Stimulated activated naive B cell treated with anti-CD40 and anti-IgM and Interleukin-4, amounts not matched to agents 10 μg/mL and 1 μg/mL and 100 μg/mL, for 72 hours (primary cell): ENCODE measurements around the gene ASCL2.

Experiments used
- ATAC-seq, 2 donors: fragments of 150-1000 bp; cut with Tn5 transposase; replicated peaks; 2 replicates each; pipeline ENCODE4 v1.10.0; 2021; ENCODE audit warnings: moderate library complexity in 1 of 2
- DNase-seq: peaks from one replicate; pipeline ENCODE4 v3.0.0; 2021
- H3K27ac Mint-ChIP-seq: one replicate; pipeline ENCODE4 v1.8.0; 2022; ENCODE audit warnings: mild to moderate bottlenecking, mixed read lengths
- H3K27me3 Mint-ChIP-seq, 2 donors: one replicate each; pipeline ENCODE4 v1.8.0; 2022; ENCODE audit warnings: mixed read lengths in 2 of 2
- H3K36me3 Mint-ChIP-seq, 2 donors: one replicate each; pipeline ENCODE4 v1.8.0; 2022; ENCODE audit warnings: mixed read lengths in 2 of 2, mild to moderate bottlenecking in 1 of 2
- H3K4me1 Mint-ChIP-seq, 2 donors: one replicate each; pipeline ENCODE4 v1.8.0; 2022; ENCODE audit warnings: mixed read lengths in 2 of 2, mild to moderate bottlenecking in 1 of 2
- H3K4me3 Mint-ChIP-seq, 2 donors: one replicate each; pipeline ENCODE4 v1.8.0; 2022; ENCODE audit warnings: mild to moderate bottlenecking in 2 of 2, mixed read lengths in 2 of 2, moderate library complexity in 1 of 2
- H3K9me3 Mint-ChIP-seq, 2 donors: one replicate each; pipeline ENCODE4 v1.8.0; 2022; ENCODE audit warnings: mixed read lengths in 2 of 2, mild to moderate bottlenecking in 1 of 2

The ASCL2 gene

DNA sequence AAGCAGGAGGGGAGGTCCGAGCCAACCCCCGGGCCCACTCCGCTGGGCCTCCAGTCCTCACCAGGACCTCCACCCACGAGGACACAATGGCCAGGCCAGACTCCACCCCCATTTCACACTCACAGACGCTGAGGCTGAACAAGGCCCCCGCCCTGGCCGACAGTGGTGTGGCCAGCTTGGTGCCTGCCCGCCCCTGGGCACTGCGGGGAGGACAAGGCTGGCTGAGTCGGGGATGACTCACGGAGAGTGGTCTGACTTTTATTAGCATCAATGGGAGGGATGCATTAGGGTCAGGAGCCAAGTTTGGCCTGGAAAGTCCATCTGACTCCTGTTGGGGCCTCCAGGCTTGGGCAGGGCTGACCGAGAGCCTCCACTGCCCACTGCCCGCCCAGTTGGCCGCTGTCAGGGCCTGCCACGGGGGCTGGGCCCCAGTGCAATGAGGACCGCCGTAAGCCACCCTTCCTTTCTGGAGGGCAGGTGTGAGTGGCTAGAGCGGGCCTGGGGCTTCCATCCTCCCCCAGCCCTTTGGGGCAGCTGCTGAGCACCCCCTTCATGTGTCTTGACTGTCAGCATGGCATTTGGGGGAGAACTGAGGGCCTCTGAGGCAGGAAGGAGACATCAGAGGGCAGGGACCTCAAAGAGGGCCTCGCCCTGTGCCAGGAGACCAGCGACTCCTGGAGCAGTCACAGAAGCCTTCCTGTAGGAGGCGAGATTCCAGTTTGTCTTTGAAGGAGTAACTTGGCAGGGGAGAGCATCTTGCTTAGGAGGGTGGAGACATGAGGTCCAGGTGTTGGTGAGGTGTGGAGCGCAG lies 42.0 kb upstream of the ASCL2 start:
- Mint-ChIP-seq H3K27ac (no peak overlapping the region), H3K4me1 (peaks cover 0 to 4% of the 10 kb centered on the region in 2 donors), H3K36me3 (no peaks in the 10 kb centered on the region)

DNA sequence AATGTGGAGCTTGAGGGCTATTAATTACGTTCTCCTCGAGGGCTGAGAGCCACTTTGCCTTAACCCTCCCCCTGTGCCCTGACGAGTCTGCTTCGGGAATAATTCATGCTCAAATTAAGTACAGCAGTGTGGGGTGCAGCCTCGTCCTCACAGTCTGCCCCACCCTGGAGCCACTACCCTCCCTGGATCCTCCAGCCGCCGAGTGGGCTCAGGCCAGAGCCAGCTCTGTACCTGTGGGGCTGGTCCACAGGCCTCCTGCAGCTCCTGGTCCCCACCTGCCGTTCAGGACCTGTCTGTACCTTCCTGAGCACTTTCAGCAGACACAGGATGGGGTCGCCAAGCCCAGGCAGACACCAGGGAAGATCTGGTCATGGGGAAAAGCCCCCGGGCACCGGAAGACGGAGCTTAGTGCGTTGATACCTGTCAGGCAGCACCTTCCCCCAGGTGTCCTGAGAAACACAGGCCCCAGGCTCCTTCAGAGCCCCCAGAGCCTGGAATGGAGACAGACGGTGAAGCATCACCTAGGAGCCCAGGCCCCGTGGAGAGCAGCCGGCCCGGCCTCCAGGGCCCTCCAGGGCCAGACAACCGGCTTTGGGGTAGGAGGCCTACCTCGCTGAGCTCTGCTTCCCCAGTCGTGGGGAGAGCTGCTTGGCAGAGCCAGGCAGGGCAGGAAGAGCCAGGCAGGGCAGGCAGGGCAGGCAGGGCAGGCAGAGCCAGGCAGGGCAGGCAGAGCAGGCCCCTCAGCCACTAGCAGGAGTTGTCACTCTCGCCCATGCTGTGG lies 41.2 kb upstream of the ASCL2 start:
- H3K4me3 Mint-ChIP-seq, result no peak overlapping the region
- peaks cover 0 to 4% of the 10 kb centered on the region in 2 donors for H3K27me3 Mint-ChIP-seq
- H3K27ac Mint-ChIP-seq, result no peak overlapping the region
- DNase-seq (no peak), ATAC-seq (no peak)
- no peaks in the 10 kb centered on the region for H3K36me3 Mint-ChIP-seq
- H3K4me1 Mint-ChIP-seq, result peaks cover under 1 to 6% of the 10 kb centered on the region in 2 donors
- no peaks in the 10 kb centered on the region for H3K9me3 Mint-ChIP-seq

More for the DNA sequence above, 42.0 kb upstream of the ASCL2 start:
- H3K9me3 Mint-ChIP-seq, result no peaks in the 10 kb centered on the region
- ATAC-seq, result no peak
- no peak overlapping the region for H3K4me3 Mint-ChIP-seq
- peaks cover 0 to 4% of the 10 kb centered on the region in 2 donors for H3K27me3 Mint-ChIP-seq
- no peak for DNase-seq

- Mint-ChIP-seq H3K4me1 (peaks cover 4 to 13% of the 10 kb centered on the region in 2 donors), H3K27me3 (peaks cover 0 to 4% of the 10 kb centered on the region in 2 donors), H3K9me3 (no peaks in the 10 kb centered on the region), H3K4me3 (no peak overlapping the region), H3K36me3 (no peaks in the 10 kb centered on the region), H3K27ac (no peak overlapping the region)
- no peak for ATAC-seq
- no peak for DNase-seq
Measured at GRCh38 chr11:2310786-2311352, 40.5 kb upstream of the ASCL2 start.

- Mint-ChIP-seq H3K36me3 (no peaks in the 10 kb centered on the region), H3K4me3 (no peak overlapping the region), H3K4me1 (peaks cover 8 to 17% of the 10 kb centered on the region in 2 donors), H3K9me3 (no peaks in the 10 kb centered on the region), H3K27ac (no peak overlapping the region), H3K27me3 (peaks cover 0 to 4% of the 10 kb centered on the region in 2 donors)
- ATAC-seq (no peak), DNase-seq (no peak)
Measured at GRCh38 chr11:2310073-2310785, 39.8 kb upstream of the ASCL2 start.

GRCh38 chr11:2309251-2310072 lies 39.1 kb upstream of the ASCL2 start:
- Mint-ChIP-seq H3K27ac (no peak overlapping the region), H3K9me3 (no peaks in the 10 kb centered on the region), H3K4me3 (no peak overlapping the region), H3K27me3 (peaks cover 0 to 4% of the 10 kb centered on the region in 2 donors), H3K36me3 (no peaks in the 10 kb centered on the region), H3K4me1 (peaks cover 12 to 23% of the 10 kb centered on the region in 2 donors)
- ATAC-seq (no peak), DNase-seq (no peak)

GRCh38 chr11:2308713-2309112 lies 38.3 kb upstream of the ASCL2 start:
- peaks cover 12 to 29% of the 10 kb centered on the region in 2 donors for H3K4me1 Mint-ChIP-seq
- no peaks in the 10 kb centered on the region for H3K36me3 Mint-ChIP-seq

GRCh38 chr11:2307501-2308331 lies 37.3 kb upstream of the ASCL2 start:
- Mint-ChIP-seq H3K27ac (no peak overlapping the region), H3K4me3 (no peak overlapping the region), H3K4me1 (peaks cover 14 to 36% of the 10 kb centered on the region in 2 donors), H3K27me3 (no peaks in the 10 kb centered on the region), H3K36me3 (no peaks in the 10 kb centered on the region), H3K9me3 (no peaks in the 10 kb centered on the region)
- ATAC-seq (no peak), DNase-seq (no peak)

More at GRCh38 chr11:2308713-2309112, 38.3 kb upstream of the ASCL2 start:
- Mint-ChIP-seq H3K4me3 (no peak overlapping the region), H3K27ac (no peak overlapping the region), H3K27me3 (peaks cover 0 to 4% of the 10 kb centered on the region in 2 donors), H3K9me3 (no peaks in the 10 kb centered on the region)
- DNase-seq (no peak), ATAC-seq (no peak)

- Mint-ChIP-seq H3K9me3 (no peaks in the 10 kb centered on the region), H3K27me3 (no peaks in the 10 kb centered on the region), H3K36me3 (no peaks in the 10 kb centered on the region), H3K27ac (peak overlapping the region; percentile 47), H3K4me1 (peaks cover 20 to 43% of the 10 kb centered on the region in 2 donors), H3K4me3 (no peak overlapping the region)
- ATAC-seq (no peak), DNase-seq (no peak)
Measured at GRCh38 chr11:2306877-2307500, 36.6 kb upstream of the ASCL2 start.

- no peaks in the 10 kb centered on the region for H3K36me3 Mint-ChIP-seq
- H3K4me3 Mint-ChIP-seq, result peak overlapping the region in 1 of 2 donors; percentile 31
- no peaks in the 10 kb centered on the region for H3K27me3 Mint-ChIP-seq
- peaks cover 24 to 48% of the 10 kb centered on the region in 2 donors for H3K4me1 Mint-ChIP-seq
- peak overlapping the region; percentile 21 for H3K27ac Mint-ChIP-seq
- no peak for DNase-seq
- no peaks in the 10 kb centered on the region for H3K9me3 Mint-ChIP-seq
- ATAC-seq, result no peak
Measured at GRCh38 chr11:2306452-2306823, 36.0 kb upstream of the ASCL2 start.

- H3K27me3 Mint-ChIP-seq, result no peaks in the 10 kb centered on the region
- H3K4me3 Mint-ChIP-seq, result peak overlapping the region in 1 of 2 donors; percentile 31
- DNase-seq, result no peak
- H3K4me1 Mint-ChIP-seq, result peaks cover 25 to 54% of the 10 kb centered on the region in 2 donors
- no peaks in the 10 kb centered on the region for H3K36me3 Mint-ChIP-seq
- H3K27ac Mint-ChIP-seq, result peak overlapping the region; percentile 21
- no peaks in the 10 kb centered on the region for H3K9me3 Mint-ChIP-seq
- no peak for ATAC-seq
Measured at GRCh38 chr11:2305788-2306451, 35.5 kb upstream of the ASCL2 start.

DNA sequence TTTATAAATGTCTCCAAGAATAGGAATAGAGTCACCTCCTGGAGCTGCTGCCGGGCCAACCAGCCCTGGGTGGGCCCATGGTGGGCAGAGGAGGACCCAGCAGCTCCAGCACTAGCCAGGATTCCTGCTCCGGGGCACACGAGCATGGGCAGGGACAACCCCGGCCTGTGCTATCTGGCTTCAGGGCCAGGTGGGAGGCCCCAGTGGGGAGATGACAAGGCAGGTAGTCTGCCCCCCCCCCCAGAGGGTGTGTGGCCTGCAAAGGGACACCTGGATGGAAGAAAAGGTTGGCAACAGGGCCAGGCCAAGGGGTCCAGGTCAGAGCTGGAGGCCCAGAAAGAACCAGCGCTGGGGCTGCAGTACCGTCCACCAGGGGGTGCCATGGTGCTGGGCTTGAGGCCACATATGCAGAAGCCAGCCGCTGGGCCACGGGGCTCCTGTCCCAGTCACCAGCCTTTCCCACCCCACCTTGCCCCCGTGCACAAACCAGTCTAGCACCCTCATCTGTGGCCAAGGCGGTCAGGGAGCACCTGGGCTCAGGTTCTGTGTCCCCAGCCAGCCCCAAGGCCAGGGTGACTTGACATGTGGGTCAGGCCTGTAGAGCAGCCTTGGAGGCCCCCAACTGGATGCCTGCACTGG lies 34.9 kb upstream of the ASCL2 start:
- H3K4me1 Mint-ChIP-seq, result peaks cover 31 to 60% of the 10 kb centered on the region in 2 donors
- DNase-seq (peak; percentile 52), ATAC-seq (peak; percentile 60 to 66)
- no peaks in the 10 kb centered on the region for H3K27me3 Mint-ChIP-seq
- no peak overlapping the region for H3K4me3 Mint-ChIP-seq
- H3K9me3 Mint-ChIP-seq, result no peaks in the 10 kb centered on the region
- no peak overlapping the region for H3K27ac Mint-ChIP-seq
- no peaks in the 10 kb centered on the region for H3K36me3 Mint-ChIP-seq
